HL-60 (cell line): ENCODE results near the gene EYA2.

Experiments
- GABPA ChIP-seq: IDR thresholded peaks from 2 replicates; pipeline ENCODE4 v1.6.1; 2012; ENCODE audit warnings: low read depth
- POLR2AphosphoS5 ChIP-seq: IDR thresholded peaks from 2 replicates; pipeline ENCODE4 v1.6.1; 2012; ENCODE audit warnings: low read depth
- TF ChIP-seq, protein P1 (sequence below): IDR thresholded peaks from one replicate; pipeline ENCODE4 v1.5.1; 2011; ENCODE audit warnings: low read length, control low read depth, inconsistent platforms; ENCODE audit not compliant: insufficient read depth
- TF ChIP-seq, protein P2 (sequence below): IDR thresholded peaks from 2 replicates; pipeline ENCODE4 v1.6.1; 2012; ENCODE audit warnings: low read depth; ENCODE audit not compliant: insufficient replicate concordance

DNA sequence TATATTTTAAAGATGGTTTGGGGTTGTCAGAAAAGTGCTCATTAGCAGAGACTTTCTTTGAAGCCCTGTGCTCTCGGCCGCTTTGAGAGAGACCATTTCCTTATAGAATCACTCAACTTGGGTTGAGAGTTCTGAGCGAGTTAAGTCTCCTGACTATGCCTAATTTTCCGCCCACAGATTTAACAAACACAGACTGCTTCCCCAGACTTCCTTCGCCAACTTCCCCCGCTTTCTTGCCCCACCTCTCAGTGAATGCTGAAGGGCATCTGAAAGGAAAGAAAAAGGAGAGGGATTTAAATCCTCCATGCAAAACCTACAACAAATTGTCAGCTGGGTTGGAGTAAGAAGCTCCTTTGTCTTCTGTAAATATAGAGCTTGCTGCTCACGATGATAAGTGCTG is 224.0 kb downstream of the EYA2 start:
- TF ChIP-seq, protein P1, sequence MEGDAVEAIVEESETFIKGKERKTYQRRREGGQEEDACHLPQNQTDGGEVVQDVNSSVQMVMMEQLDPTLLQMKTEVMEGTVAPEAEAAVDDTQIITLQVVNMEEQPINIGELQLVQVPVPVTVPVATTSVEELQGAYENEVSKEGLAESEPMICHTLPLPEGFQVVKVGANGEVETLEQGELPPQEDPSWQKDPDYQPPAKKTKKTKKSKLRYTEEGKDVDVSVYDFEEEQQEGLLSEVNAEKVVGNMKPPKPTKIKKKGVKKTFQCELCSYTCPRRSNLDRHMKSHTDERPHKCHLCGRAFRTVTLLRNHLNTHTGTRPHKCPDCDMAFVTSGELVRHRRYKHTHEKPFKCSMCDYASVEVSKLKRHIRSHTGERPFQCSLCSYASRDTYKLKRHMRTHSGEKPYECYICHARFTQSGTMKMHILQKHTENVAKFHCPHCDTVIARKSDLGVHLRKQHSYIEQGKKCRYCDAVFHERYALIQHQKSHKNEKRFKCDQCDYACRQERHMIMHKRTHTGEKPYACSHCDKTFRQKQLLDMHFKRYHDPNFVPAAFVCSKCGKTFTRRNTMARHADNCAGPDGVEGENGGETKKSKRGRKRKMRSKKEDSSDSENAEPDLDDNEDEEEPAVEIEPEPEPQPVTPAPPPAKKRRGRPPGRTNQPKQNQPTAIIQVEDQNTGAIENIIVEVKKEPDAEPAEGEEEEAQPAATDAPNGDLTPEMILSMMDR, result no peak
- TF ChIP-seq, protein P2, sequence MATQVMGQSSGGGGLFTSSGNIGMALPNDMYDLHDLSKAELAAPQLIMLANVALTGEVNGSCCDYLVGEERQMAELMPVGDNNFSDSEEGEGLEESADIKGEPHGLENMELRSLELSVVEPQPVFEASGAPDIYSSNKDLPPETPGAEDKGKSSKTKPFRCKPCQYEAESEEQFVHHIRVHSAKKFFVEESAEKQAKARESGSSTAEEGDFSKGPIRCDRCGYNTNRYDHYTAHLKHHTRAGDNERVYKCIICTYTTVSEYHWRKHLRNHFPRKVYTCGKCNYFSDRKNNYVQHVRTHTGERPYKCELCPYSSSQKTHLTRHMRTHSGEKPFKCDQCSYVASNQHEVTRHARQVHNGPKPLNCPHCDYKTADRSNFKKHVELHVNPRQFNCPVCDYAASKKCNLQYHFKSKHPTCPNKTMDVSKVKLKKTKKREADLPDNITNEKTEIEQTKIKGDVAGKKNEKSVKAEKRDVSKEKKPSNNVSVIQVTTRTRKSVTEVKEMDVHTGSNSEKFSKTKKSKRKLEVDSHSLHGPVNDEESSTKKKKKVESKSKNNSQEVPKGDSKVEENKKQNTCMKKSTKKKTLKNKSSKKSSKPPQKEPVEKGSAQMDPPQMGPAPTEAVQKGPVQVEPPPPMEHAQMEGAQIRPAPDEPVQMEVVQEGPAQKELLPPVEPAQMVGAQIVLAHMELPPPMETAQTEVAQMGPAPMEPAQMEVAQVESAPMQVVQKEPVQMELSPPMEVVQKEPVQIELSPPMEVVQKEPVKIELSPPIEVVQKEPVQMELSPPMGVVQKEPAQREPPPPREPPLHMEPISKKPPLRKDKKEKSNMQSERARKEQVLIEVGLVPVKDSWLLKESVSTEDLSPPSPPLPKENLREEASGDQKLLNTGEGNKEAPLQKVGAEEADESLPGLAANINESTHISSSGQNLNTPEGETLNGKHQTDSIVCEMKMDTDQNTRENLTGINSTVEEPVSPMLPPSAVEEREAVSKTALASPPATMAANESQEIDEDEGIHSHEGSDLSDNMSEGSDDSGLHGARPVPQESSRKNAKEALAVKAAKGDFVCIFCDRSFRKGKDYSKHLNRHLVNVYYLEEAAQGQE, result no peak
- no peak for TF ChIP-seq POLR2AphosphoS5
- TF ChIP-seq GABPA, result no peak
